Activated gamma-delta T cell (primary cell): ENCODE data around the gene ZFAND2A.
"Not testable (repeated sequence)": the region's sequence is repeated elsewhere in the genome, so short reads cannot be mapped to it uniquely, and the experiment has no call there.

ENCODE experiments used
- DNase-seq: peaks from one replicate; lab custom pipeline; 2025; lab: John Stamatoyannopoulos, UW

ZFAND2A gene

GRCh38 chr7:1175597-1175966 is 15.6 kb upstream of the ZFAND2A start:
- no peak for DNase-seq

- DNase-seq = no peak
These were observed 15.0 kb upstream of the ZFAND2A start for GRCh38 chr7:1174881-1175596.

GRCh38 chr7:1174002-1174401 is 14.0 kb upstream of the ZFAND2A start:
- no peak for DNase-seq

GRCh38 chr7:1172666-1173523 is 12.9 kb upstream of the ZFAND2A start:
- no peak for DNase-seq

GRCh38 chr7:1171516-1171915 is 11.5 kb upstream of the ZFAND2A start:
- not testable (repeated sequence) for DNase-seq

- no peak for DNase-seq
These were observed 10.9 kb upstream of the ZFAND2A start for GRCh38 chr7:1170741-1171501.

GRCh38 chr7:1169409-1170368 is 9.7 kb upstream of the ZFAND2A start:
- DNase-seq = peak; percentile 78

- no peak for DNase-seq
These were observed 8.4 kb upstream of the ZFAND2A start for GRCh38 chr7:1168422-1168821.

- DNase-seq = no peak
These were observed 4.4 kb upstream of the ZFAND2A start for GRCh38 chr7:1164436-1164835.

- DNase-seq = no peak
These were observed 3.1 kb upstream of the ZFAND2A start for GRCh38 chr7:1163121-1163520.

GRCh38 chr7:1160670-1161021 is 650 bp upstream of the ZFAND2A start:
- no peak for DNase-seq

GRCh38 chr7:1159231-1159630 is 765 bp downstream of the ZFAND2A start:
- not testable (repeated sequence) for DNase-seq

GRCh38 chr7:1158203-1159126 is 1.5 kb downstream of the ZFAND2A start:
- no peak for DNase-seq

GRCh38 chr7:1156782-1157535 is 3.0 kb downstream of the ZFAND2A start:
- no peak for DNase-seq

- not testable (repeated sequence) for DNase-seq
These were observed 3.9 kb downstream of the ZFAND2A start for GRCh38 chr7:1155818-1156781.

GRCh38 chr7:1154172-1154739 is 5.7 kb downstream of the ZFAND2A start:
- no peak for DNase-seq

GRCh38 chr7:1152492-1152891 is 7.5 kb downstream of the ZFAND2A start:
- DNase-seq = no peak
